PC-9 (cell line): Measurements from ENCODE around the gene KCNN3.

Experiments
- CTCF ChIP-seq: fragments of 200-600 bp; sonication (generic); conservative IDR thresholded peaks from 2 replicates; pipeline ENCODE4 v1.6.1; 2017; ENCODE audit warnings: mixed run types, antibody characterized with exemption, mild to moderate bottlenecking, moderate library complexity
- EZH2 ChIP-seq: fragments of 200-600 bp; sonication (generic); IDR thresholded peaks from 2 replicates; pipeline ENCODE4 v1.8.0; 2017; ENCODE audit warnings: antibody characterized with exemption, low read depth

- TF ChIP-seq CTCF = no peak
- TF ChIP-seq EZH2 = no peak
Observed at GRCh38 chr1:154859151-154859785, 10.8 kb downstream of the KCNN3 start.
